ENCODE measurements around the gene ITPR1. TPM values are rescaled to one million over a fixed set of nuclear protein-coding genes. Genes with fewer than 3 reads are reported as not detected.

Gene ITPR1
- total RNA-seq, 3 donors from 2014 or later = 10.7 to 80.2 (median 20.7) TPM

DNA sequence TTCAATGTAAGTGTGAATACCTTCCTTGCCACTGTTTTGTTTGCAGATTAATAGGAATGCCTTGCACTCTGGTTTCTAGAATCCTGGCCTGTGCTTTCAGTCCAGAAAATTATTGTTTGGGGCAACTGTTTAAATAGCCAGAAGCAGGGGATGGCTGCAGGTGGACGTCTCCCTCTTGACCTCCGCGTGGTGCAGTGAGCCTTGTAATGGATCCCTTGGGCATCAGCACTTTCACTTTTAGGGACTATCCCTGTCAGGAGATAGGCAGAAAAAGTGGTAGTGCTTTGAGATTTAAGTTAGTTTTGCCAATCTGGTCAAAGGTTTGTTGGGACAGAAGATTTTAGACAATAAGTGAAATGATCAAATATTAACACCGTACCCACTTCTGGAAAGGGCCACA lies 307.4 kb downstream of the ITPR1 start:
- TF ChIP-seq, protein P1, sequence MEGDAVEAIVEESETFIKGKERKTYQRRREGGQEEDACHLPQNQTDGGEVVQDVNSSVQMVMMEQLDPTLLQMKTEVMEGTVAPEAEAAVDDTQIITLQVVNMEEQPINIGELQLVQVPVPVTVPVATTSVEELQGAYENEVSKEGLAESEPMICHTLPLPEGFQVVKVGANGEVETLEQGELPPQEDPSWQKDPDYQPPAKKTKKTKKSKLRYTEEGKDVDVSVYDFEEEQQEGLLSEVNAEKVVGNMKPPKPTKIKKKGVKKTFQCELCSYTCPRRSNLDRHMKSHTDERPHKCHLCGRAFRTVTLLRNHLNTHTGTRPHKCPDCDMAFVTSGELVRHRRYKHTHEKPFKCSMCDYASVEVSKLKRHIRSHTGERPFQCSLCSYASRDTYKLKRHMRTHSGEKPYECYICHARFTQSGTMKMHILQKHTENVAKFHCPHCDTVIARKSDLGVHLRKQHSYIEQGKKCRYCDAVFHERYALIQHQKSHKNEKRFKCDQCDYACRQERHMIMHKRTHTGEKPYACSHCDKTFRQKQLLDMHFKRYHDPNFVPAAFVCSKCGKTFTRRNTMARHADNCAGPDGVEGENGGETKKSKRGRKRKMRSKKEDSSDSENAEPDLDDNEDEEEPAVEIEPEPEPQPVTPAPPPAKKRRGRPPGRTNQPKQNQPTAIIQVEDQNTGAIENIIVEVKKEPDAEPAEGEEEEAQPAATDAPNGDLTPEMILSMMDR (IDR thresholded peaks at IDR 0.05) = no peak
- intact Hi-C loops (cut with DNase I, micrococcal nuclease) = no loop called here
- no peak for DNase-seq
- ATAC-seq = no peak
- H3K9me3 ChIP-seq = no peaks in the 10 kb centered on the region
- no peak overlapping the region for H3K4me3 ChIP-seq
- H3K36me3 ChIP-seq (ENCODE audit: low read depth) = no peaks in the 10 kb centered on the region
- H3K4me1 ChIP-seq (ENCODE audit: low read depth) = no peaks in the 10 kb centered on the region

DNA sequence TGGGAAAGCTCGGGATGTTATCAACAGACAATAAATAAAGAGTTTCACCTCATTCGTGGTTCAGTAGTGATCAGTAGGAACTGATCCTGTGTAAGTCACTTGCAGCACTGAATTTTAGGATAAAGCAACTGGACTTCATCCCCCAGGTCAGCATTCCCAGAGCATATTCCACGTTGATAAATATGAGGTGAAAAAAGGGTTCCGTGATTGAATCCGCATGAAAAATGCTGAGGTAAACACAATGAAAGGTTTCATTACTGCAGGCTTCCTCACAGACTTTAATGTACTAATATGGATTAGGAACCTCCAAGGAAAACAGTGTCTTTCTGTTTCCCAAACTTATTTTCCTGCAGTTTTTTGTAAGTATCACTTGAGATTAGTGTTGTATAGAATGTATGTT lies 308.7 kb downstream of the ITPR1 start:
- DNase-seq (no peak), ATAC-seq (no peak)
- intact Hi-C loops (cut with DNase I, micrococcal nuclease) = no loop called here
- TF ChIP-seq, protein P1 (IDR thresholded peaks at IDR 0.05) = no peak
- no peaks in the 10 kb centered on the region for H3K4me1 ChIP-seq (ENCODE audit: low read depth)
- H3K9me3 ChIP-seq = no peaks in the 10 kb centered on the region
- no peaks in the 10 kb centered on the region for H3K36me3 ChIP-seq (ENCODE audit: low read depth)
- no peak overlapping the region for H3K4me3 ChIP-seq

DNA sequence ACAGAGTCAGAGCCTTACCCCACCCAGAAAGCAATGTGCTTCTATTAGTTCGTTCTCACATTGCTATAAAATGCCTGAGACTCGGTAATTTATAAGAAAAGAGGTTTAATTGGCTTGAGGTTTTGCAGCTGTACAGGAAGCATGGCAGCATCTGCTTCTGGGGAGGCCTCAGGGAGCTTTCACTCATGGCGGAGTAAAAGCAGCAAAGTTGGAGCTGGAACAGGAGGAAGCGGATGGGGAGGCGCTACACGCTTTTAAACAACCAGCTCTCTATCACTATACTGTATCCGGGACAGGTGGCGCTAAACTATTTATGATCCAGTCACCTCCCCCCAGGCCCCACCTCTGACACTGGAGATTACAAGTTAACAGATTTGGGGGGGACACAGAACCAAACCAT lies 309.8 kb downstream of the ITPR1 start:
- H3K9me3 ChIP-seq = no peaks in the 10 kb centered on the region
- DNase-seq (no peak), ATAC-seq (no peak)
- no peaks in the 10 kb centered on the region for H3K36me3 ChIP-seq (ENCODE audit: low read depth)
- intact Hi-C loops (cut with DNase I, micrococcal nuclease) = no loop called here
- TF ChIP-seq, protein P1 (IDR thresholded peaks at IDR 0.05) = no peak
- no peak overlapping the region for H3K4me3 ChIP-seq
- H3K4me1 ChIP-seq (ENCODE audit: low read depth) = no peaks in the 10 kb centered on the region

DNA sequence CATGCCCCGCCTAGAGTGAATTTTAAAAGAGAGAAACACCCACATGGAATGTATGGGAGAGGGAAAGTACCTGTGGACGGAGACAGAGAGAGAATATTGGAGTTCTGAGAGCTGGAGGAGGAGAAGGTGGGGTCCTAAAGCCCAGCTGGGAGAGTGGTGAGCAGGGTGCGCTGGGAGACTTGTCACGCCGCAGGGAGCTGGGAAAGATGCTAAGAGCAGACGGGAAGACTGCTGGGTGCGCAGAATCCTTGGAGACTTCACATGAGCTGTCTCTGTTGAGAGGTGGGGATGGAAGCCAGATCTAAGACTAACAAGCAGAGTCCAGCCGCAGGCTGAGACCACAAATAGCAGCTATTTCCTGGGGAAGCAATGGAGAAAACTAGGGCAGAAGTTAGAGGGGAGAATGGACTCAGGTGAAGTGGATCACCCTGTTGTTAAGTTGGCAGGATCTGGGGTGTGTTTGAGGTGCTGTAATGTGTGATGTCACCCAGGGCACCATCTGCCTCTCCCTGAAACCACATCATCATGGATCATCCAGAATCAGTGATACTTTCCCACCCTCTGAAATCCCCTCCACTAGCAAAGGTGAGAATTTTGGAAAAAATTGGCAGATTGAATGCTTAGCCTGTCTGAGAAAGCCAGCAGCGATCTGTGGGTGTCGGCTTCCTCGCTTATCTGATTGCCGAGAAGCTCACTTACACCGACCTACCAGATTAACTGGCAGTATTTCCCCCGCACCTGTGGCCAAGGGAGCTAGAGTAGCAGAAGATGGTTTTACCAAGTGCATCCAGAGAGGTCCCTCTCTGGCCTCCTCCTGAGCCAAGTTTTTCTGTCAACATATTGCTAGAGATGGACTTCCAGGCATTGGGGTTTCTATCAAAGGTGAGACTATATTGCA lies 311.3 kb downstream of the ITPR1 start:
- intact Hi-C loops (cut with DNase I, micrococcal nuclease) = no loop called here
- H3K4me3 ChIP-seq = no peak overlapping the region
- ATAC-seq (no peak), DNase-seq (no peak)
- H3K4me1 ChIP-seq (ENCODE audit: low read depth) = no peaks in the 10 kb centered on the region
- H3K36me3 ChIP-seq (ENCODE audit: low read depth) = no peaks in the 10 kb centered on the region
- H3K9me3 ChIP-seq = no peaks in the 10 kb centered on the region
- TF ChIP-seq, protein P1 (IDR thresholded peaks at IDR 0.05) = no peak

DNA sequence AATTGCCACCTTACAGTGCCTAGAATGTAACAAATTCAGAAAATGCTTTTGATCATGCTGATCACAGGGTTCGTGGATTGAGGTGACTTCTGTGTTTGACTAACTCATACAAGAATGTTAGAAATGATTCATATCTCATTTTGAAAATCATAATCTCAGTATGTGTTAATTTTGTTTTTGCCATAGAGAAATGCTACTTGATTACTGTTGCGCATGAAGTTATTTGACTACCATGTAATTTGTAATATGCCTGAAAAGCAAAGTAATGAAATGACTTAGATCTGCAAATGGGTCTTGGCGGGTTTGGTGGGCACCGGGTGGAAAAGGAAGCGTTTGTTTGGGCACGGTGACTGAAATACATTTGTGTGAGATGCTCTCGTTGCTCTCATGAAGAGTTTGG lies 312.5 kb downstream of the ITPR1 start:
- H3K4me1 ChIP-seq (ENCODE audit: low read depth) = no peaks in the 10 kb centered on the region
- H3K4me3 ChIP-seq = no peak overlapping the region
- intact Hi-C loops (cut with DNase I, micrococcal nuclease) = no loop called here
- TF ChIP-seq, protein P1 (IDR thresholded peaks at IDR 0.05) = no peak
- no peaks in the 10 kb centered on the region for H3K36me3 ChIP-seq (ENCODE audit: low read depth)
- DNase-seq = no peak
- no peaks in the 10 kb centered on the region for H3K9me3 ChIP-seq
- ATAC-seq = no peak
